UCSD-AML1 (cell line): ENCODE results near the gene PPIF.
A peak's percentile ranks its signal among the peaks of the same experiment; 100 is the strongest.

Experiments
- DNase-seq: peaks from one replicate; lab custom pipeline; 2025; ENCODE audit not compliant: unreplicated experiment; lab: John Stamatoyannopoulos, UW

The PPIF gene

GRCh38 chr10:79347226-79347893 lies at the start of gene PPIF:
TSS of gene PPIF (plus strand) at chr10:79347469. CDS start at chr10:79347549, 80 bp downstream.
- peak; percentile 93 for DNase-seq

- DNase-seq: no peak
Observed at GRCh38 chr10:79298403-79299244, 48.6 kb upstream of the PPIF start.

GRCh38 chr10:79299397-79300241 lies 47.6 kb upstream of the PPIF start:
- no peak for DNase-seq

DNA sequence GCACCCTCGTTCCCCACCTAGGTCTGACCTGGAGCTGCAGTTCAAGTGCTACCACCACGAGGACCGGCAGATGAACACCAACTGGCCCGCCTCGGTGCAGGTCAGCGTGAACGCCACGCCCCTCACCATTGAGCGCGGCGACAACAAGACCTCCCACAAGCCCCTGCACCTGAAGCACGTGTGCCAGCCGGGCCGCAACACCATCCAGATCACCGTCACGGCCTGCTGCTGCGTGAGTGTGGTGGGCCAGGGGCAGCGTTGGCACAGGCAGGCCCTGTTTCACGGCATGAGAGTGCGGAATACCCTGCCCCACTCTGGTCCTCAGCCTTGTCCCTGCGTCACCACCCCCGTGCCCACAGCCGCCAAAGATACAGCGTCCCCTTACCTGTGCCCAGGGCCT lies 46.6 kb upstream of the PPIF start:
- no peak for DNase-seq

GRCh38 chr10:79301754-79302530 lies 45.3 kb upstream of the PPIF start:
- DNase-seq: no peak

DNA sequence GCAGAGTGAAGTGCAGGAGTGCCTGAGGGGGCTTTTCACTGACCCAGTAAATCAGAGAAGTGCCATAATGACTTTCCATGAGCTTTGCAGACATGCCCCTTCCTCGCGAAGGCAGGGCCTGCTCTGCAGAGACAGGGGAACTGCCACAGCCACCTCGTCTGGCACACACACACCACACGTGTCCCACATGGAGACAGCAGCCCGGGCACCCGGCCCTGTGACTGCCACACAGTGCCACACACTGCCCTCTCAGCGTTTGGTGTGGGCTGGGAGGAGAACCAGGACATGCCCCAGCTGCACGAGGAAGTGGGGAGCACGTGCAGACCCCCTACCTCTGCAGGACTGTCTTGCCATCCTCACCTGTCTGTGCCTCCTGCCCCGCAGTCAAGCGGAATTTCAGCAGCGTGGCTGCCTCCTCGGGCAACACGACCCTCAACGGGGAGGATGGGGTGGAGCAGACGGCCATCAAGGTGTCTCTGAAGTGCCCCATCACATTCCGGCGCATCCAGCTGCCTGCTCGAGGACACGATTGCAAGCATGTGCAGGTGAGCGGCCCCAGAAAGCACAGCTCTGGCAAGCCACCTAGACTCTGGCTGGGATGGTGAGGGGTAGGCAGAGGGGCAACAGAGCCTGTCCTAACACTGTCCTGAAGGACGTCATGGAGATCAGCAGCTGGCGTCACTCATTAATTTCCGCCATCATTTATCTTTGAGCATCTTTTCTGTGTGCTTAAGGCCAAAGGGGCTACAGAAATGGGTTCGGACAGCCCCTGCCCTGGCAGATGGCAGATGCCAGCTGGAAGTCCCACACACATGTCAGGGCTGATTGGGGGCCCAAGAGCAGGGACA lies 43.4 kb upstream of the PPIF start:
- no peak for DNase-seq

- DNase-seq: no peak
Observed at GRCh38 chr10:79304479-79305087, 42.7 kb upstream of the PPIF start.

GRCh38 chr10:79305515-79305914 lies 41.8 kb upstream of the PPIF start:
- DNase-seq: no peak

DNA sequence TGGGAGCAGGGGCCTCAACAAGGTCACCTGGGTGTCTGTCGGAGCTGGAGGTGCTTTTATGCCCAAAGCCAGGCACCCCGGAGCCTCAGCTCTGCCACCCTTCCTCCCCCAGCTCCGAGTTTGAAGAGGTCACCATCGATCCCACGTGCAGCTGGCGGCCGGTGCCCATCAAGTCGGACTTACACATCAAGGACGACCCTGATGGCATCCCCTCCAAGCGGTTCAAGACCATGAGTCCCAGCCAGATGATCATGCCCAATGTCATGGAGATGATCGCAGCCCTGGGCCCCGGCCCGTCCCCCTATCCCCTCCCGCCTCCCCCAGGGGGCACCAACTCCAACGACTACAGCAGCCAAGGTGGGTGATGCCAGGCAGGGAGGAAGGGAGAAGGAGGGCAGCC lies 41.3 kb upstream of the PPIF start:
- DNase-seq: no peak

GRCh38 chr10:79306644-79307220 lies 40.5 kb upstream of the PPIF start:
- DNase-seq: no peak

GRCh38 chr10:79308016-79308415 lies 39.3 kb upstream of the PPIF start:
- no peak for DNase-seq

DNA sequence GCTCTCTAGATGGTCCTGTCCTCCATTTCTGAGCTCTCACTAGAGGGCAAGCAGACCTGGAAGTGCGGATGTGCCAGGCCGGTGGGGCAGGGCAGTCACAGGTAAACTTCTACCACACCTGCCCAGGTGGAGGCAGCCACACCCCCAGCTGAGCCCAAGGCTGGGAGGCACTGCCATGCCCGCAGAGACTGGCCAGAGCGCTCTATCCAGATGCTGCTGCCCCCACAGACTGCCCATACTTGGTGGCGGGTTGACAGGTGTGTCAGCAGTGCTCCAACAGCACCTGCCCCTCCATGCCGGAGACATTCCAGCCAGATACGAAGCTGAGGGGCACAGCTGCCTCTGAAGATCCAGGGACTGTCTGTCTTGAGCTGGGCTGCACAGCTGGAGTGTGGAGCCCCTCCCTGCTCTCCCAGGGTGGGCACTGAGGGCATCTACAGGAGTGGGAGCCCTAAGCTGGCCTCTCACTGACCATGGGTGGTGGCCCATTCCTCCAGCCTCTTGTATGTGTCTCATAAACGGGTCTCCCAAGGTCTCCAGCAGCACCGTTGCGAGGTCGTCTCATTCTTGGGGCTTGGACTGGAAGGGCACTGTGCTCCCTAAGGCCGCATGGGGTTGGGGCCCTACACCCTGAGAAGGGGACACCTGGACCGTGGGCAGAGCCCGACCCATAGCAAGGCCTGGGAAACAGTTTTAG lies 38.2 kb upstream of the PPIF start:
- no peak for DNase-seq

GRCh38 chr10:79310200-79310865 lies 36.9 kb upstream of the PPIF start:
- DNase-seq: no peak

- DNase-seq: no peak
Observed at GRCh38 chr10:79310911-79311573, 36.2 kb upstream of the PPIF start.

DNA sequence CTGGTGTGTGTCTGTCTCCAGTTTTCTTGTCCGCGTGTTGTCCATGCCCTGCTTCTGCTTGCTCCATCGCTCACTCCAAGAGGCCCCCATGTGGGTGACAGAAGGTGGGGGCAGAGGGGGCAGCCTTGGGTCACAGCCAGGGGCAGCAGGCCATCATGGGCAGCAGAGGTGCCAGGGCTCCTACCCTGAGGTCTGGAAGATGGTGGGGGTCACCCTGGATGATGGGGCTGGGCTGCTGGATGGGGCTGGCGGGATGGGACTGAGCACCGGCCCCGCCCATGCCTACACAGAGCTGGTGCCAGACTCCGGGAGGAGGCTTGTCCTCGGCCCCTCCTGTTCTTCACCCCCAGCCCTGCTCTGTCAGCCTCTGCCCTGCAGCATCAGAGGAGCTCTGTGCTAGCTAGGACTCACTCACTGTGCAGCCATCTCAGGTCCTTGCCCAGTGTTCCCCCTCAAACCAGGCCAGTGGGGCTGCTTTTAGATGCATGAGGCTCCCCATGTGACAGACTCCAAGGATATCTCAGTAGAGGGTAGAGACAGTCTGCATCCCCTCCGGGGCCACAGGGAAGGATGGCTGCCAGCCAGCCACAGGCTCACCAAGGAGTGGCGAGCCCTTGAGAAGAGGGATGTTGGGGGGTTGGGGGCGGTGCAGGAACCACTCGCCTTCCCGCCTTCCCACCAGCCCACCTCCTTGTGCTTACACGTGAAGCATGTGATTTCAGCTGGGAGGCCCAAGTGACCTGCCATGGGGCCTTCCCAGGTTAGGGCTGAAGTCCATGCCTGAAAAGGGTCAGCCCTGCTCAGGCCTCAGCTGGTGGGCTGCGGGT lies 35.5 kb upstream of the PPIF start:
- DNase-seq: no peak

DNA sequence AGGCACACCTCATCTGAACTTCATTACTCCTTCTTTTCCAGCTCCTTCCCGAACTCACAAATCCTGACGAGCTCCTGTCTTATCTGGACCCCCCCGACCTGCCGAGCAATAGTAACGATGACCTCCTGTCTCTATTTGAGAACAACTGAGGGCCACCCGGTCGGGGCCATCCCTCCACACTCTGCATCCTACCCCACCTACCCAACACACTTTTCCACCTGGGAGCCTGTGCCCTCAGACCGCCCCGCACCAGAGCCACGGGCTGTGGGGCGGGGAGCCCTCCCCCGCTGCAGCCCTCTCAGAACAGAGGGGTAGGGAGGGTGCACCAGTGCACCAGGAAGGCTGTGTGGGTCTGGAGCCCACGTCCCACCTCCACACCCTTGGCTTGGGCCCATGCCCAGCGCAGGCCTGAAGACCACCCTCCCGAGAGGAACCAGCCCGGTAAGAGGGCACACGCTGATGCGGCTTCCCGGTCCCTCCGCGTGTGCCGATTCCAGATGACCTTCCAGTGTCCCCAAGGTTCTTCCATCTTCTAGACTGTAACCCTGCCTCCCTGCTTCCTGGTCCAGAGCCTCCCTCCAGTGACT lies 34.6 kb upstream of the PPIF start:
- DNase-seq: no peak
